OCI-LY7 (cell line): ENCODE results near the gene GALNT15.

Source experiments
- EZH2phosphoT487 ChIP-seq: fragments of 200-600 bp; sonication (generic); IDR thresholded peaks from 2 replicates; pipeline ENCODE4 v1.6.1; 2018; ENCODE audit warnings: low read depth, borderline replicate concordance, mild to moderate bottlenecking, mixed run types, antibody characterized with exemption, low read length, moderate library complexity, mixed read lengths
- TF ChIP-seq, protein P1 (sequence below): fragments of 200-600 bp; sonication (generic); conservative IDR thresholded peaks from 2 replicates; pipeline ENCODE4 v1.5.1; 2014; ENCODE audit warnings: mild to moderate bottlenecking, antibody characterized with exemption, low read length, moderate library complexity, mixed read lengths

DNA sequence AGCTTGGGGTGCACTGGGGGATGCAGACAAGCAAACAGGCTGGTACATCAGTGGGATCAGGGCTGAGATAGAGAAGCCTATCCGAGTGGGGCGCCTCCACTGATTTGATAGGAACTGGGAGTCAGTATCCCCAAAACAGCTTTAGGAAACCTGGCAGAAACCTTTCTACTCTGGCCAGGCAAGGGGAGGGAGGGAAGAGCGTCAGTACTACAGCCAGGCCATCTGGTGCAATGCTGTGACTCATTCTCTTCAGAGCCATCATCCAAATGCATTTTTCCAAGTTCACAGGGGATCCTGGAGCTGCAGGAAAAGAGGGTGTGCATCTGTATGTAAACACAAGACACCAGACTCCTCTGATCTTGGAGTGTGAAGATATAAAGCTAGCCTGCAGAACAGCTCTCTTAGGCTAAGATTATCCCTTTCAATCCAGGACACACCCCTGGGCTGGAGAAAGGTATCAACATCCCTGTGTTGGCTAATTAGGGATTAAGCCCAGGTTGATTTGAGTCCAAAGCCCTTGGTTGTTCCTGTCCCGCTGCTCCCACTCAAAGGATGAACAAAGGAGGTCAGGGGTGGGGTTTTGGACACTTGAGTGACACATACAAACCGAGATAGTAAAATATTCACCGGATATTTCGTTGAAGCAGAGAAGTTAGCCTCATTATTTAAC, 9.3 kb downstream of the GALNT15 start:
- TF ChIP-seq, protein P1, sequence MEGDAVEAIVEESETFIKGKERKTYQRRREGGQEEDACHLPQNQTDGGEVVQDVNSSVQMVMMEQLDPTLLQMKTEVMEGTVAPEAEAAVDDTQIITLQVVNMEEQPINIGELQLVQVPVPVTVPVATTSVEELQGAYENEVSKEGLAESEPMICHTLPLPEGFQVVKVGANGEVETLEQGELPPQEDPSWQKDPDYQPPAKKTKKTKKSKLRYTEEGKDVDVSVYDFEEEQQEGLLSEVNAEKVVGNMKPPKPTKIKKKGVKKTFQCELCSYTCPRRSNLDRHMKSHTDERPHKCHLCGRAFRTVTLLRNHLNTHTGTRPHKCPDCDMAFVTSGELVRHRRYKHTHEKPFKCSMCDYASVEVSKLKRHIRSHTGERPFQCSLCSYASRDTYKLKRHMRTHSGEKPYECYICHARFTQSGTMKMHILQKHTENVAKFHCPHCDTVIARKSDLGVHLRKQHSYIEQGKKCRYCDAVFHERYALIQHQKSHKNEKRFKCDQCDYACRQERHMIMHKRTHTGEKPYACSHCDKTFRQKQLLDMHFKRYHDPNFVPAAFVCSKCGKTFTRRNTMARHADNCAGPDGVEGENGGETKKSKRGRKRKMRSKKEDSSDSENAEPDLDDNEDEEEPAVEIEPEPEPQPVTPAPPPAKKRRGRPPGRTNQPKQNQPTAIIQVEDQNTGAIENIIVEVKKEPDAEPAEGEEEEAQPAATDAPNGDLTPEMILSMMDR, result no peak
- TF ChIP-seq EZH2phosphoT487, result no peak
